Measurements from ENCODE around the gene MAFG. TPM values are rescaled to one million over a fixed set of nuclear protein-coding genes. Genes with fewer than 3 reads are reported as not detected.
"Not testable (repeated sequence)": the region's sequence is repeated elsewhere in the genome, so short reads cannot be mapped to it uniquely, and the experiment has no call there.

The MAFG gene
- total RNA-seq, 2 experiments from 2014 or later, result 23.4 to 24.1 TPM

- DNase-seq, result no peak
- no peak overlapping the region for H3K4me3 Mint-ChIP-seq
- H3K4me1 Mint-ChIP-seq (ENCODE audit: low read depth), result peaks cover 2% of the 10 kb centered on the region
- ChIA-PET CTCF (no interaction called here), POLR2A (interaction anchor here (0.6 kb wide), 1 partner anchor 8 kb away, joined by 3 read pairs; no protein-coding TSS in a partner anchor)
- H3K36me3 Mint-ChIP-seq, result no peaks in the 10 kb centered on the region
- no peak overlapping the region for H3K27ac Mint-ChIP-seq
- H3K27me3 Mint-ChIP-seq, result peaks cover 14% of the 10 kb centered on the region
- intact Hi-C loops (cut with micrococcal nuclease), result no loop called here
- H3K9me3 Mint-ChIP-seq, result no peaks in the 10 kb centered on the region
These were observed 29.4 kb upstream of the MAFG start for GRCh38 chr17:81956607-81957589.

GRCh38 chr17:81955756-81956544, 28.4 kb upstream of the MAFG start:
- ChIA-PET POLR2A (interaction anchor here (0.6 kb wide), 1 partner anchor 9 kb away, joined by 3 read pairs; no protein-coding TSS in a partner anchor), CTCF (interaction anchor here (0.9 kb wide), 1 partner anchor 64 kb away, joined by 3 read pairs; no protein-coding TSS in a partner anchor)
- H3K9me3 Mint-ChIP-seq, result no peaks in the 10 kb centered on the region
- H3K27me3 Mint-ChIP-seq, result peaks cover 14% of the 10 kb centered on the region
- DNase-seq, result no peak
- intact Hi-C loops (cut with micrococcal nuclease), result no loop called here
- H3K4me1 Mint-ChIP-seq (ENCODE audit: low read depth), result peaks cover 2% of the 10 kb centered on the region
- no peak overlapping the region for H3K27ac Mint-ChIP-seq
- H3K4me3 Mint-ChIP-seq, result no peak overlapping the region
- no peaks in the 10 kb centered on the region for H3K36me3 Mint-ChIP-seq

DNA sequence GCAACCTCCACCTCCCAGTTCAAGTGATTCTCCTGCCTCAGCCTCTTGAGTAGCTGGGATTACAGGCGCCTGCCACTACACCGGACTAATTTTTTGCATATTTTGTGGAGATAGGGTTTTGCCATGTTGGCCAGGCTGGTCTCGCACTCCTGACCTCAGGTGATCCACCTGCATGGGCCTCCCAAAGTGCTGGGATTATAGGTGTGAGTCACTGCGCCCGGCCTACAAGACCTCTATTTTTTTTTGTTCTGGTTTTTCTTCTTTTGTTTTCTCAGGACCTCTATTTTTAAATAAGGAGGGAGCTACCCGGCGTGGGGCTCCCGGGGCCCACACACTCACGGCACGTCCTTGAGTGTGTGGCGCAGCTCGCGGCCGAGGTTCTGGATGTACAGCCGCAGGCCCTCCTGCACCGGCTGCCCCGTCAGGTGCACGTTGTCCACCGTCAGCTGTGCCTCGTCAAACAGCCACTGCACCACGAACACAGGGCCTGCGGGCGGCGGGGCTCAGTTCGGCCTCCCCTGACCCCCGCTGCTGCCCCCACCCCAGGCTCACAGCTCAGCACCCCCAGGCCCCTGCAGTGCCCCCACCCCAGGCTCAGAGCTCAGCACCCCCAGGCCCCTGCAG, 27.6 kb upstream of the MAFG start:
- POLR2A ChIA-PET, result no interaction called here
- no peak for DNase-seq
- no peaks in the 10 kb centered on the region for H3K9me3 Mint-ChIP-seq
- CTCF ChIA-PET, result interaction anchor here (0.9 to 1.3 kb wide), 3 partner anchors 11 to 66 kb away, joined by 3 to 4 read pairs (median 4); no protein-coding TSS in a partner anchor
- no peaks in the 10 kb centered on the region for H3K36me3 Mint-ChIP-seq
- intact Hi-C loops (cut with micrococcal nuclease), result no loop called here
- no peak overlapping the region for H3K4me3 Mint-ChIP-seq
- H3K27me3 Mint-ChIP-seq, result peaks cover 12% of the 10 kb centered on the region
- H3K4me1 Mint-ChIP-seq (ENCODE audit: low read depth), result peaks cover 2% of the 10 kb centered on the region
- no peak overlapping the region for H3K27ac Mint-ChIP-seq

- CTCF ChIA-PET, result interaction anchor here (1.1 to 1.3 kb wide), 3 partner anchors 12 to 67 kb away, joined by 4 to 7 read pairs (median 4); no protein-coding TSS in a partner anchor
- H3K9me3 Mint-ChIP-seq, result no peaks in the 10 kb centered on the region
- no peak overlapping the region for H3K27ac Mint-ChIP-seq
- POLR2A ChIA-PET, result no interaction called here
- intact Hi-C loops (cut with micrococcal nuclease), result no loop called here
- peaks cover 2% of the 10 kb centered on the region for H3K4me1 Mint-ChIP-seq (ENCODE audit: low read depth)
- no peak overlapping the region for H3K4me3 Mint-ChIP-seq
- H3K27me3 Mint-ChIP-seq, result peaks cover 12% of the 10 kb centered on the region
- no peaks in the 10 kb centered on the region for H3K36me3 Mint-ChIP-seq
- no peak for DNase-seq
These were observed 26.9 kb upstream of the MAFG start for GRCh38 chr17:81954131-81955057.

DNA sequence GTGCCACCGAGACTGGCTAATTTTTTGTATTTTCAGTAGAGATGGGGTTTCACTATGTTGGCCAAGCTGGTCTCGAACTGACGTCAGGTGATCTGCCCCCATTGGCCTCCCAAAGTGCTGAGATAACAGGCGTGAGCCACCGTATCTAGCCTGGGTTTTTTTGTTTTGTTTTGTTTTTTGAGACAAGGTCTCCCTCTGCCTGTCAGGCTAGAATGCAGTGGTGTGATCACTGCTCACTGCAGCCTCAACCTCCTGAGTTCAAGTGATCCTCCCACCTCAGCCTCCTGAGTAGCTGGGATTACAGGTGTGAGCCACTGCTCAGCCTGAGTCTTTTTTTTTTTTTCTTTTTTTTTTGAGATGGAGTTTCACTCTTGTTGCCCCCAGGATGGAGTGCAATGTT, 25.9 kb upstream of the MAFG start:
- H3K4me1 Mint-ChIP-seq (ENCODE audit: low read depth); intact Hi-C loops (cut with micrococcal nuclease); H3K4me3 Mint-ChIP-seq; H3K27ac Mint-ChIP-seq; H3K36me3 Mint-ChIP-seq; DNase-seq; H3K27me3 Mint-ChIP-seq; H3K9me3 Mint-ChIP-seq: not testable (repeated sequence)
- CTCF ChIA-PET, result interaction anchor here (1.0 to 1.2 kb wide), 2 partner anchors 67 to 68 kb away, joined by 3 to 7 read pairs; no protein-coding TSS in a partner anchor
- POLR2A ChIA-PET, result interaction anchor here (0.6 kb wide), 1 partner anchor 420 kb away, joined by 3 read pairs; no protein-coding TSS in a partner anchor

DNA sequence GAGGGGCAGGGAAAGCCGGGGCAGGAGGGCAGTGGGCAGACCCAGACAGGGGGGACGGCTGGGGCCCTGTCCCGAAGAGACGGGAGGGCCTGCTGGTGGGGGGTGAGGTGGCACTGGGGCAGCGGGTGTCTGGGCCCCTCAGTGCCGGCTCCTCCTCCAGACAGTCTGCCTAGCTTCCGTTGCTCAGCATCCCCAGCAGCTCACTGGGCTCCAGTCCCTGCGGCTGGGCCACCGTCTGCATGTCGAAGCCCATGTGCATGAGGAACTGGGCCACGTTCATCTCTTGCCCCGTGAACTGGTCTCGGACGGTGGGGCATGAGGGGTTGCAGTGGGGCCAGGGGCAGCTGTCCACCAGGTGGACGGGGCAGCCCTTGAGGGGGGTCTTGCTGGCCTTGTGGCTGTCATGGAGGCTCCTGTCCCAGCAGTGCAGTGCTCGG, 25.3 kb upstream of the MAFG start:
- DNase-seq, result no peak
- CTCF ChIA-PET, result interaction anchor here (1.0 kb wide), 1 partner anchor 69 kb away, joined by 3 read pairs; no protein-coding TSS in a partner anchor
- POLR2A ChIA-PET, result no interaction called here
- H3K36me3 Mint-ChIP-seq, result no peaks in the 10 kb centered on the region
- no peak overlapping the region for H3K4me3 Mint-ChIP-seq
- H3K27me3 Mint-ChIP-seq, result no peaks in the 10 kb centered on the region
- no peak overlapping the region for H3K27ac Mint-ChIP-seq
- no peaks in the 10 kb centered on the region for H3K4me1 Mint-ChIP-seq (ENCODE audit: low read depth)
- no peaks in the 10 kb centered on the region for H3K9me3 Mint-ChIP-seq
- intact Hi-C loops (cut with micrococcal nuclease), result no loop called here

- POLR2A ChIA-PET, result no interaction called here
- H3K27ac Mint-ChIP-seq, result no peak overlapping the region
These were observed 24.5 kb upstream of the MAFG start for GRCh38 chr17:81951785-81952684.

GRCh38 chr17:81950501-81950900, 23.0 kb upstream of the MAFG start:
- intact Hi-C loops (cut with micrococcal nuclease), result no loop called here
- H3K27ac Mint-ChIP-seq, result no peak overlapping the region
- ChIA-PET CTCF (interaction anchor here (1.2 kb wide), 1 partner anchor 9 kb away, joined by 6 read pairs; no protein-coding TSS in a partner anchor), POLR2A (no interaction called here)
- no peak for DNase-seq
- no peak overlapping the region for H3K4me3 Mint-ChIP-seq
- H3K36me3 Mint-ChIP-seq, result no peaks in the 10 kb centered on the region
- no peaks in the 10 kb centered on the region for H3K27me3 Mint-ChIP-seq
- H3K9me3 Mint-ChIP-seq, result no peaks in the 10 kb centered on the region
- H3K4me1 Mint-ChIP-seq (ENCODE audit: low read depth), result no peaks in the 10 kb centered on the region

More at GRCh38 chr17:81951785-81952684, 24.5 kb upstream of the MAFG start:
- intact Hi-C loops (cut with micrococcal nuclease), result no loop called here
- Mint-ChIP-seq H3K9me3 (no peaks in the 10 kb centered on the region), H3K27me3 (no peaks in the 10 kb centered on the region), H3K4me3 (no peak overlapping the region), H3K4me1 (ENCODE audit: low read depth) (no peaks in the 10 kb centered on the region), H3K36me3 (no peaks in the 10 kb centered on the region)
- CTCF ChIA-PET, result interaction anchor here (0.6 kb wide), 1 partner anchor 194 kb away, joined by 3 read pairs; no protein-coding TSS in a partner anchor
- no peak for DNase-seq

- H3K27ac Mint-ChIP-seq, result no peak overlapping the region
- H3K9me3 Mint-ChIP-seq, result no peaks in the 10 kb centered on the region
These were observed 21.3 kb upstream of the MAFG start for GRCh38 chr17:81948635-81949378.

DNA sequence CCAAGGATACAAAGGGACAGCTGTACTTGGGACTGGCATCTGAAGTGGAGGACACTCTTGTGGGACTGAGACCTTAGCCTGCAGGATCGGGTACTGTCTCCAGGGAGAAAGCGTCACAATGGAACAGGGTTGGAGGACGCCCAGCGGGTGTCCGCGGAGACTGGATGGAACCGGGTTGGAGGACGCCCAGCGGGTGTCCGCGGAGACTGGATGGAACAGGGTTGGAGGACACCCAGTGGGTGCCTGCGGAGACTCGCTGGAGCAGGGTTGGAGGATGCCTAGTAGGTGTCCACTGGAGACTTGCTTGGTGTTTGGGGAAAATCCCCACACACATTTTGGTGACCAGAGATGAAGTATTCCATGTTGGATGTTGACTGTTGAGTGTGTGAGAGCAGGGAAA, 19.7 kb upstream of the MAFG start, which contains the start of gene MYADML2:
MYADML2 (minus strand) TSS at position 45 of the 400 bp plus-strand sequence. CDS start 5,492 bp downstream, outside the sequence.
- no peak within 1 kb of the TSS for H3K4me3 Mint-ChIP-seq
- no peaks in the 10 kb centered on the region for H3K36me3 Mint-ChIP-seq
- no peak within 1 kb of the TSS for H3K27ac Mint-ChIP-seq
- no peaks in the 10 kb centered on the region for H3K4me1 Mint-ChIP-seq (ENCODE audit: low read depth)
- H3K27me3 Mint-ChIP-seq, result no peaks in the 10 kb centered on the region
- no peaks in the 10 kb centered on the region for H3K9me3 Mint-ChIP-seq
- CTCF ChIA-PET, result interaction anchor here (1.2 kb wide), 1 partner anchor 73 kb away, joined by 4 read pairs; no protein-coding TSS in a partner anchor
- intact Hi-C loops (cut with micrococcal nuclease), result no loop called here
- POLR2A ChIA-PET, result no interaction called here
- DNase-seq, result no peak

More at GRCh38 chr17:81948635-81949378, 21.3 kb upstream of the MAFG start:
- Mint-ChIP-seq H3K36me3 (no peaks in the 10 kb centered on the region), H3K27me3 (no peaks in the 10 kb centered on the region), H3K4me3 (no peak overlapping the region), H3K4me1 (ENCODE audit: low read depth) (no peaks in the 10 kb centered on the region)
- intact Hi-C loops (cut with micrococcal nuclease), result no loop called here
- CTCF ChIA-PET, result interaction anchor here (1.2 kb wide), 1 partner anchor 71 kb away, joined by 4 read pairs; no protein-coding TSS in a partner anchor
- DNase-seq, result no peak
- POLR2A ChIA-PET, result no interaction called here
